Measurements from ENCODE around the gene CTNNA3.

CTNNA3 gene

GRCh38 chr10:66095610-66096009 lies 1600.4 kb downstream of the CTNNA3 start:
- H3K4me3 ChIP-seq (ENCODE audit: low read depth in 1 of 2, low read length in 2 of 2) = no peak overlapping the region
- H3K36me3 ChIP-seq (ENCODE audit: control insufficient read depth in 1 of 2, insufficient read depth in 2 of 2, low read length in 2 of 2) = no peaks in the 10 kb centered on the region
- H3K9me3 ChIP-seq (ENCODE audit: control insufficient read depth in 1 of 2, low read length in 2 of 2) = no peaks in the 10 kb centered on the region
- H3K27me3 ChIP-seq (ENCODE audit: low read depth, low read length) = no peaks in the 10 kb centered on the region
- H3K27ac ChIP-seq (ENCODE audit: low read length) = no peak overlapping the region
- H3K4me1 ChIP-seq (ENCODE audit: control insufficient read depth in 1 of 2, insufficient read depth in 2 of 2, low read length in 2 of 2) = peaks cover 0 to 4% of the 10 kb centered on the region in 2 donors

- peaks cover 0 to 3% of the 10 kb centered on the region in 2 donors for H3K9me3 ChIP-seq (ENCODE audit: control insufficient read depth in 1 of 2, low read length in 2 of 2)
- no peak overlapping the region for H3K4me3 ChIP-seq (ENCODE audit: low read depth in 1 of 2, low read length in 2 of 2)
- H3K27me3 ChIP-seq (ENCODE audit: low read depth, low read length) = no peaks in the 10 kb centered on the region
- no peak overlapping the region for H3K27ac ChIP-seq (ENCODE audit: low read length)
- H3K4me1 ChIP-seq (ENCODE audit: control insufficient read depth in 1 of 2, insufficient read depth in 2 of 2, low read length in 2 of 2) = no peaks in the 10 kb centered on the region
- H3K36me3 ChIP-seq (ENCODE audit: control insufficient read depth in 1 of 2, insufficient read depth in 2 of 2, low read length in 2 of 2) = no peaks in the 10 kb centered on the region
Observed at GRCh38 chr10:66085906-66086305, 1610.1 kb downstream of the CTNNA3 start.

GRCh38 chr10:66071907-66072306 lies 1624.1 kb downstream of the CTNNA3 start:
- H3K9me3 ChIP-seq (ENCODE audit: control insufficient read depth in 1 of 2, low read length in 2 of 2) = no peaks in the 10 kb centered on the region
- H3K4me3 ChIP-seq (ENCODE audit: low read depth in 1 of 2, low read length in 2 of 2) = no peak overlapping the region
- no peaks in the 10 kb centered on the region for H3K4me1 ChIP-seq (ENCODE audit: control insufficient read depth in 1 of 2, insufficient read depth in 2 of 2, low read length in 2 of 2)
- no peaks in the 10 kb centered on the region for H3K27me3 ChIP-seq (ENCODE audit: low read depth, low read length)
- no peaks in the 10 kb centered on the region for H3K36me3 ChIP-seq (ENCODE audit: control insufficient read depth in 1 of 2, insufficient read depth in 2 of 2, low read length in 2 of 2)
- no peak overlapping the region for H3K27ac ChIP-seq (ENCODE audit: low read length)

- Histone ChIP-seq H3K27ac (ENCODE audit: low read length) (no peak overlapping the region), H3K36me3 (ENCODE audit: control insufficient read depth in 1 of 2, insufficient read depth in 2 of 2, low read length in 2 of 2) (no peaks in the 10 kb centered on the region), H3K4me3 (ENCODE audit: low read depth in 1 of 2, low read length in 2 of 2) (no peak overlapping the region), H3K9me3 (ENCODE audit: control insufficient read depth in 1 of 2, low read length in 2 of 2) (no peaks in the 10 kb centered on the region), H3K27me3 (ENCODE audit: low read depth, low read length) (no peaks in the 10 kb centered on the region), H3K4me1 (ENCODE audit: control insufficient read depth in 1 of 2, insufficient read depth in 2 of 2, low read length in 2 of 2) (no peaks in the 10 kb centered on the region)
Observed at GRCh38 chr10:66058594-66058993, 1637.4 kb downstream of the CTNNA3 start.

GRCh38 chr10:66049335-66049734 lies 1646.7 kb downstream of the CTNNA3 start:
- no peak overlapping the region for H3K4me3 ChIP-seq (ENCODE audit: low read depth in 1 of 2, low read length in 2 of 2)
- no peaks in the 10 kb centered on the region for H3K4me1 ChIP-seq (ENCODE audit: control insufficient read depth in 1 of 2, insufficient read depth in 2 of 2, low read length in 2 of 2)
- no peaks in the 10 kb centered on the region for H3K27me3 ChIP-seq (ENCODE audit: low read depth, low read length)
- peaks cover 0 to 6% of the 10 kb centered on the region in 2 donors for H3K9me3 ChIP-seq (ENCODE audit: control insufficient read depth in 1 of 2, low read length in 2 of 2)
- no peaks in the 10 kb centered on the region for H3K36me3 ChIP-seq (ENCODE audit: control insufficient read depth in 1 of 2, insufficient read depth in 2 of 2, low read length in 2 of 2)
- H3K27ac ChIP-seq (ENCODE audit: low read length) = no peak overlapping the region

- Histone ChIP-seq H3K4me3 (ENCODE audit: low read depth in 1 of 2, low read length in 2 of 2) (no peak overlapping the region), H3K27me3 (ENCODE audit: low read depth, low read length) (no peaks in the 10 kb centered on the region), H3K36me3 (ENCODE audit: control insufficient read depth in 1 of 2, insufficient read depth in 2 of 2, low read length in 2 of 2) (no peaks in the 10 kb centered on the region)
Observed at GRCh38 chr10:66045859-66046258, 1650.1 kb downstream of the CTNNA3 start.

GRCh38 chr10:66041771-66042170 lies 1654.2 kb downstream of the CTNNA3 start:
- no peak overlapping the region for H3K4me3 ChIP-seq (ENCODE audit: low read depth in 1 of 2, low read length in 2 of 2)
- no peaks in the 10 kb centered on the region for H3K4me1 ChIP-seq (ENCODE audit: control insufficient read depth in 1 of 2, insufficient read depth in 2 of 2, low read length in 2 of 2)
- H3K27ac ChIP-seq (ENCODE audit: low read length) = no peak overlapping the region
- no peaks in the 10 kb centered on the region for H3K36me3 ChIP-seq (ENCODE audit: control insufficient read depth in 1 of 2, insufficient read depth in 2 of 2, low read length in 2 of 2)
- H3K27me3 ChIP-seq (ENCODE audit: low read depth, low read length) = no peaks in the 10 kb centered on the region
- peaks cover 3 to 6% of the 10 kb centered on the region in 2 donors for H3K9me3 ChIP-seq (ENCODE audit: control insufficient read depth in 1 of 2, low read length in 2 of 2)

More at GRCh38 chr10:66045859-66046258, 1650.1 kb downstream of the CTNNA3 start:
- Histone ChIP-seq H3K4me1 (ENCODE audit: control insufficient read depth in 1 of 2, insufficient read depth in 2 of 2, low read length in 2 of 2) (no peaks in the 10 kb centered on the region), H3K27ac (ENCODE audit: low read length) (no peak overlapping the region), H3K9me3 (ENCODE audit: control insufficient read depth in 1 of 2, low read length in 2 of 2) (peaks cover 2 to 6% of the 10 kb centered on the region in 2 donors)

- Histone ChIP-seq H3K4me3 (ENCODE audit: low read depth in 1 of 2, low read length in 2 of 2) (no peak overlapping the region), H3K9me3 (ENCODE audit: control insufficient read depth in 1 of 2, low read length in 2 of 2) (peaks cover 0 to 3% of the 10 kb centered on the region in 2 donors), H3K4me1 (ENCODE audit: control insufficient read depth in 1 of 2, insufficient read depth in 2 of 2, low read length in 2 of 2) (no peaks in the 10 kb centered on the region), H3K27me3 (ENCODE audit: low read depth, low read length) (no peaks in the 10 kb centered on the region), H3K27ac (ENCODE audit: low read length) (no peak overlapping the region), H3K36me3 (ENCODE audit: control insufficient read depth in 1 of 2, insufficient read depth in 2 of 2, low read length in 2 of 2) (no peaks in the 10 kb centered on the region)
Observed at GRCh38 chr10:66038623-66039022, 1657.4 kb downstream of the CTNNA3 start.

GRCh38 chr10:66026321-66026720 lies 1669.7 kb downstream of the CTNNA3 start:
- H3K4me1 ChIP-seq (ENCODE audit: control insufficient read depth in 1 of 2, insufficient read depth in 2 of 2, low read length in 2 of 2) = no peaks in the 10 kb centered on the region
- H3K9me3 ChIP-seq (ENCODE audit: control insufficient read depth in 1 of 2, low read length in 2 of 2) = no peaks in the 10 kb centered on the region
- no peak overlapping the region for H3K27ac ChIP-seq (ENCODE audit: low read length)
- no peaks in the 10 kb centered on the region for H3K36me3 ChIP-seq (ENCODE audit: control insufficient read depth in 1 of 2, insufficient read depth in 2 of 2, low read length in 2 of 2)
- H3K4me3 ChIP-seq (ENCODE audit: low read depth in 1 of 2, low read length in 2 of 2) = no peak overlapping the region
- no peaks in the 10 kb centered on the region for H3K27me3 ChIP-seq (ENCODE audit: low read depth, low read length)

GRCh38 chr10:66025186-66025585 lies 1670.8 kb downstream of the CTNNA3 start:
- Histone ChIP-seq H3K4me1 (ENCODE audit: control insufficient read depth in 1 of 2, insufficient read depth in 2 of 2, low read length in 2 of 2) (no peaks in the 10 kb centered on the region), H3K4me3 (ENCODE audit: low read depth in 1 of 2, low read length in 2 of 2) (no peak overlapping the region), H3K36me3 (ENCODE audit: control insufficient read depth in 1 of 2, insufficient read depth in 2 of 2, low read length in 2 of 2) (no peaks in the 10 kb centered on the region), H3K27me3 (ENCODE audit: low read depth, low read length) (no peaks in the 10 kb centered on the region), H3K27ac (ENCODE audit: low read length) (no peak overlapping the region), H3K9me3 (ENCODE audit: control insufficient read depth in 1 of 2, low read length in 2 of 2) (no peaks in the 10 kb centered on the region)

GRCh38 chr10:66021423-66021822 lies 1674.6 kb downstream of the CTNNA3 start:
- no peaks in the 10 kb centered on the region for H3K36me3 ChIP-seq (ENCODE audit: control insufficient read depth in 1 of 2, insufficient read depth in 2 of 2, low read length in 2 of 2)
- H3K27me3 ChIP-seq (ENCODE audit: low read depth, low read length) = no peaks in the 10 kb centered on the region
- H3K4me1 ChIP-seq (ENCODE audit: control insufficient read depth in 1 of 2, insufficient read depth in 2 of 2, low read length in 2 of 2) = no peaks in the 10 kb centered on the region
- no peak overlapping the region for H3K4me3 ChIP-seq (ENCODE audit: low read depth in 1 of 2, low read length in 2 of 2)
- no peak overlapping the region for H3K27ac ChIP-seq (ENCODE audit: low read length)
- H3K9me3 ChIP-seq (ENCODE audit: control insufficient read depth in 1 of 2, low read length in 2 of 2) = no peaks in the 10 kb centered on the region

- Histone ChIP-seq H3K9me3 (ENCODE audit: control insufficient read depth in 1 of 2, low read length in 2 of 2) (no peaks in the 10 kb centered on the region), H3K36me3 (ENCODE audit: control insufficient read depth in 1 of 2, insufficient read depth in 2 of 2, low read length in 2 of 2) (no peaks in the 10 kb centered on the region), H3K27me3 (ENCODE audit: low read depth, low read length) (no peaks in the 10 kb centered on the region), H3K4me3 (ENCODE audit: low read depth in 1 of 2, low read length in 2 of 2) (no peak overlapping the region), H3K4me1 (ENCODE audit: control insufficient read depth in 1 of 2, insufficient read depth in 2 of 2, low read length in 2 of 2) (no peaks in the 10 kb centered on the region), H3K27ac (ENCODE audit: low read length) (no peak overlapping the region)
Observed at GRCh38 chr10:66008221-66008620, 1687.8 kb downstream of the CTNNA3 start.

Data from muscle layer of duodenum (tissue), 2 donors.